Measurements from ENCODE around the gene SMYD3.
"Not testable (repeated sequence)": the region's sequence is repeated elsewhere in the genome, so short reads cannot be mapped to it uniquely, and the experiment has no call there.

SMYD3 gene

DNA sequence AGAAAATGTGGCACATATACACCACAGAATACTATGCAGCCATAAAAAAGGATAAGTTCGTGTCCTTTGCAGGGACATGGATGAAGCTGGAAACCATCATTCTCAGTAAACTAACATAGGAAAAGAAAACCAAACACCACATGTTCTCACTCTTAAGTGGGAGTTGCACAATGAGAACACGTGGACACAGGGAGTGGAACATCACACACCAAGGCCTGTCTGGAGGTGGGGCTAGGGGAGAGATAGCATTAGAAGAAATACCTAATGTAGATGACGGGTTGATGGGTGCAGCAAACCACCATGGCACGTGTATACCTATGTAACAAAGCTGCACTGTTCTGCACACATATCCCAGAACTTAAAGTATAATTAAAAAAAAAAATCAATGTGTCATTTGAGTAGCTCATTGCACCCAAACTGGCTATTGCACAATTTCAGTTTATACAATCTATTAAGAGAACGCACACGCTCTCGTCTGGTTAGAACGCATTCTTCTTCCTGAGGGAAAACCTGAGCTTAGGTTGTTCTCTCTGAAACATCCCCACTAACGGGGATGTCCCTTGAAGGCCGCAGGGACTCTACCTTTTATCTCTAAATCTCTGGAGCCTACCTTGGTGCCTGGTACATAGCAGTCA lies 535.9 kb downstream of the SMYD3 start:
- not testable (repeated sequence) for DNase-seq

DNA sequence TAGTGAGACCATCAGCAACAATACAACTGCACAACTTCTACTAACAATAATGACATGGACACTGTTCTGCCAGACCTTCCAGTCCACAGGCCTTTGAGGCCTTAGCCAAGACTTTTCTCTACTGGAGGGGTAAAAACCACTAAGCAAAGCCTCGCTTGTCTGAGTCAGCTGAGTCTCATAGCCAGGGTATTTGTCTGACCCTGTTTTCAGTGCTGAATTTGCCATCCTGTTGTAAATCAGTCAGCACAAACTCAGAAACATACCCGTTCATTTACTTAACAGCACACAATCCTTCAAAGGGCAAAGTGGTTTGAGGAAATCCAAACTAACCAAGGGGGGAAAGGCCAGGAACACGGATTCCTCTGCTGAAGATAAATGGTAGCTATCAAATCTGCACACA lies 537.8 kb downstream of the SMYD3 start:
- DNase-seq: no peak

DNA sequence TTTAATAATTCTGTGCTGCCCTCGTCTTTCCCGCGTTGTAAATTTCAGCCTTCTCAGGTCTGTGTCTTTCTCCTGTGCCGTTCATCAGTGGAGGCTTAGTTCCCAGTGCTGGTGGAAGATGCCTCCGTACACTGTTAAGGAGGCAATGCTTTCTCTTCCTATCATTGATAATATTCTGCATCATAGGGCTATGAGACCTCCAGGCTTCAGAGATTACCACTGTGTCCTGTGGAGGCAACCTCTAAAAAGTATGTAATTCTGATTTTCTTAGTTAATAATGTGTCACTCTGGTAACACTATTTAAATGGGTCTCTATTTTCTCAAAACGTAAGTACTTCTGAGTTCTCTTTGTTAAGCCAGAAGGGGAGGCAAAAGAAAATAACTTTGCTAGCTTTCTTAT lies 538.3 kb downstream of the SMYD3 start:
- no peak for DNase-seq

DNA sequence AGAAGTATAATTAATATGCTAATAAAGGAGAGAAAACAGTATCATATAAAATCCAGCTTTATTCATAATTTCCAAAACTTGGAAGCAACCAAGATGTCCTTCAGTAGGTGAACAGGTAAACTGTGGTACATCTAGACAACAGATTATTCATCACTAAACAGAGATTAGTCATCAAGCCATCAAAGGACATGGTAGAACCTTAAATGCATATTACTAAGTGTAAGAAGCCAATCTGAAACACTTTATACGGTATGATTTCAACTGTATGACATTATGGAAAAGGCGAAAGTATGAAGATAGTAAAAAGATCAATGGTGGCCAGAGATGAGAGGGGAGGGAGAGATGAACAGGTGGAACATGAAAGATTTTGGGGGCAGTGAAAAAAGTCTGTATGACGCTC lies 541.7 kb downstream of the SMYD3 start:
- no peak for DNase-seq

DNA sequence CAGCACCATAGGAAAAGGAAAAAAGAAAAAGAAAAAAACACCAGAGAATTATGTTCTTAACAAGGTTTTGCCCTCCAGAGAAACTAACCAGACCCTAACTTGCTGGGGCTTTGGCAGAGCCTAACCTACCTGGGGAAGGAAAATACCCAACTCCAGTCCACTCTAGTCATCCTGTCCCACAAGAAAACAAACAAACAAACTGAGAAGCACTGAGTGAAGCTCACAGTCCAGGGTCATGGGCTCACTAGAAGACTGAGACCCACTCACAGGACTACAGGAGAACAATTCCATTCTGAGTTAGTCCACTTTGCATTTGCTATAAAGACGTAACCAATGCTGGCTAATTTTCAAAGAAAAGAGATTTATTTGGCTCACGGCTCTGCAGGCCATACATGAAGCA lies 543.4 kb downstream of the SMYD3 start:
- DNase-seq: no peak

DNA sequence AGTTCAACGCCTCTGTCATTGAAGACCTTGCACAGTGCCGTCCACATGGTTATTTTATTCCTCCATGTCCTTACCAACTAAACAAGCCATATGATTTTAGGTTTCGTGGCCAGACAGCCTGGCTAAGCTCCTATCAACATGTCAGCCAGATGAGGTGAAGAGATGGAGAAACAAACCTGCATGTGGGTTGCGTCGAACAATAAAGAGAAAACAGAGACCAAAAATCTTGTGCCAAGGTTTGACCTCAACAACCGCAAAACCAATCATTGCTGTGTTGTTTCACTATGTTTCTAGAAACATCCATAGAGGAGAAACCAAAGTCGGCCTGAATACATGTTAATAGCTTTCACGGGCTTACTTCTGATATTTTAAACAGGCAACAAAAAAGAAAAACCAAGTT lies 544.6 kb downstream of the SMYD3 start:
- DNase-seq: no peak

DNA sequence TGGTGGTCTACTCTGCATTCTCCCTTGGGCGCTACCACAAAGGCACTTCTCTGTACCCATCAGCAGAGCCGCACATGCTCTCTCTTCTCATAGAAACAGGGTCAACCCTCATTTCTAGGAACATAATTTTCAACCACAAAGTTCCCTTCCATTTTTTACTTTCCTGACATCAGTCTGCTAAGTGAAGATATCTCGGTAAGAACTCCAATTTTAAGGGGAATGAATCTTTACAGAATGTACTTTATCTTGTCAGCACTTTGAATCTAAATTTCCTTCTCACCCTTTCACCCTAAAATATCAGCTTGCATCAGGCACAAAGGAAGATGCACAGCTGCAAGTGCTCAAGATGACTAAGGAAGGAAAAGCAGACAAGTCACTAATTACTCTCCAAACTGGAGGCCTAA lies 545.9 kb downstream of the SMYD3 start:
- DNase-seq: no peak

DNA sequence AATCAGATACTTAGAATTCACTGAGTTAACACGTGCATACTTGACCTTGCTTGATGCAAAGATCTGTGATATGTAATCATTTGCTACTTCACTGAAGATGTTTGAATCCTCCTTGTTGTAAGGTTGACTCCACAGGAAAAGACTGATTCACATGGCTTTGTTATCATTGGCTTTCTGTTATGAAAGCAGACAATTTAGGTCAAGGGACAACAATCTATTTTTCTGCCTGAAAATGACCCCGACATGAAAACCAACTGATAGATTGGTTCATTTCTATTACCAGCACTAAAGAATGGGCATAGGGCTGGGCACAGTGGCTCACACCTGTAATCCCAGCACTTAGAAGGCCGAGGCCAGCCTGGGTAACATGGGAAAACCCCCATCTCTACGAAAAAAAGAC lies 546.9 kb downstream of the SMYD3 start:
- no peak for DNase-seq

DNA sequence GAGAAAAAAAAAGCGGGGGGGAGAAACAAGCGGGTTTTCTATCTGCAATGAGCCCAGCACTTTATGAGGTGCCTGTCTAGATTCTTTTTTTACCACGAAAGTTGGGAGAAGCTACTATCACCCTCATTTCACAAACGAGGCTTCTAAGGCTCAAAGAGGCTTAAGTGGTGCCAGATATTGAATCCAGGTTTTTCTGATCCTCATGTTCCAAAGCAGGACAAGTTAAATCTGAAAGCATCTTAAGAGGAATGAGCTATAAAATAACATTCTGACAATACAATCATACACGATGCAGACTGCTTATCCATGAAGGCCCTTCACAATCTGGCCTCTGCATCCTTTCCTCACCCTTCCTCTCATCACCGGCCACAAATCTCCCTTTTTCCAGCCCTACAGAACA lies 549.1 kb downstream of the SMYD3 start:
- no peak for DNase-seq

DNA sequence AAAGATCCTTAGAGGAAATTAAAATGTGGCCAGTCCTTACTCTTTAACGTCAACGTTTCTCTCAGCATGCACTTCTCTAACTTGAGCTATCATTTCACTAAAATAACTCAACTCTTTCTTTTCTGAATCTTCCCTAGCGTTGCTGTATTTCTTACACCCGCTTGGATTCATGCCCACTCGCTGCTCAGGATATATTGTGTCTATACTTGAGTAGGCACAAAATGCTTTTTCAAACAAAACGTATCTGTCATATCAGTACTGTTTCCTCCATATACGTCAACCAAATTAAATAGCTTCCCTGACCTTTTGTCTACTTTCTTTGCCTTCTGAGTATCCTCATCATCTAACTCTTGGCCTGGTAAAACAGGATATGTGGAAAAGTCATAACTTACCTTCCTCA lies 549.7 kb downstream of the SMYD3 start:
- DNase-seq: no peak

DNA sequence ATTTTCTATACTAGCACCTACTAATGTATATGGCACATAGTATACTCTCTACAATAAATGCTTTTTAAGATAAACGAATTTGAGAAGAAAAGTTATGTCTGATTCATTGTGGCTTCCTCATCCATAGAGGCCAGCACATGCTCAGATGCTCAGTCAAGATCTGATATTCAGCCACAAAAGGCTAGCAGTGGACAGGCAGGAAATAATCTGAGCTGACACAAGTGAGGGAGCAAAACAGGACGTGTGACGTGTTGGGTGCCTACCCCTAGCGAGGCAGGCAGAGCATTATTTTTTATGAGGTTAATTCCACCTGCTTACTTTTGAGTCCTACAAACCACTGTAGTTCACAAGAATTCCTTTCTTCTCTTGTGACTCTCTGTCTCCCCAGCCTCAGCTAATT lies 550.9 kb downstream of the SMYD3 start:
- DNase-seq: no peak

DNA sequence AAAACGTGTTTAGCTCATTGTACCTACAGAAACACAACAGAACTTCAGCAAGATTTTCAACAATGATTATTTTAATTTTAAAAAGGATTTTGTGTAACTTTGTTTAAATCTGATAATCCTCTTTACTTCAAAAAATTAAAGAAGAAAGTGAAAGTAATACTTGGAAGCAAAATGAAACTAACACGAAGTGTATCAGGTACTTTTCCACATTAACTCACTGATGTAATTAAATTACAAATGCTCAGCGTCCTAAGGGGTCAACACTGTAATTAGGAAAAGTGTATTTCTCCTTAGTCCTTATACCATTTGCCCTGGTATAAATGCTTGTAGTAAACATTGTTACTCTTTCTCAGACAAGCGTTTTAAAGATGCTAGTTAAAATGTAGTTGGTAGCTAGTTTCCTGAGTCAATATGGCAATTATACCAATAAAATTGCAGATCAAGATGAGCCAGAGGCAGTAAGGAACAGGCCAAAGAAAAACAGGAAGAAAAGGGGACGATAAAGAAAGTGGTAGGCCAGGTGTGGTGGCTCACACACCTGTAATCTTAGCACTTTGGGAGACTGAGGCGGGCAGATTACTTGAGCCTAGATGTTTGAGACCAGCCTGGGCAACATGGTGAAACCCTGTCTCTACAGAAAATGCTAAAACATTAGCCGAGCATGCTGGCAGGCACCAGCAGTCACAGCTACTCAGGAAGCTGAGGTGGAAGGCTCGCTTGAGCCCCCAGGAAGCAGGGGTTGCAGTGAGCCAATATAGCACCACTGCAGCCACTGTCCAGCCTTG lies 553.0 kb downstream of the SMYD3 start:
- no peak for DNase-seq

DNA sequence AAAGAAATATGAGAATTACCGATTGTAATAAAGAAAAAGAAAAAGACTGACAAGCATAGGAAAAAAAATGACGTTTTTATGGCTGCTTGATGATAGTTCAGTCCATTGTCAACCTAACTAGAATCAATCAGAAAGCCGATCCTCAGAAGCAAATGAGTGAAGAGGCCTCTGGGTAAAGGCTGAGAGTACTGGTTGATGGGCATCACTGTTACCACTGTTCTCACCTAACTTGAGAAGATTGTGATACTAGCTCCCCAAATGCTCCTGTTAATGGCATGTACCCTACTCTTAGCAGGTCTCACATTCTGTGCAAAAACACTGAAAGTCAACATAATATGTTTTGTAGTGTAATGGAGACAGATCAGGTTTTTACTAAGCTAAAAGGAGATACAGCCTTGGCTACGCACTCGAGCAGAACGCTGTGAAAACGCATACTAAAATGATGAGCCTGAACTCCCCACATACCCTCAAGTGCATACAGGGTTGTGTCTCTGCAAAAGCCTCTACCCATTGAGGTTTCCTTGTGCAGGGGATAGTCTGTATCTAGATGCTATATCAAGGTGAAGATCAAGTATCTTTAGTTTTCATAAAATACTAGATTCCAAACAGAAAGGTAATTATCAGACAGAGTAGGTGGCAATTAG lies 554.6 kb downstream of the SMYD3 start:
- no peak for DNase-seq

DNA sequence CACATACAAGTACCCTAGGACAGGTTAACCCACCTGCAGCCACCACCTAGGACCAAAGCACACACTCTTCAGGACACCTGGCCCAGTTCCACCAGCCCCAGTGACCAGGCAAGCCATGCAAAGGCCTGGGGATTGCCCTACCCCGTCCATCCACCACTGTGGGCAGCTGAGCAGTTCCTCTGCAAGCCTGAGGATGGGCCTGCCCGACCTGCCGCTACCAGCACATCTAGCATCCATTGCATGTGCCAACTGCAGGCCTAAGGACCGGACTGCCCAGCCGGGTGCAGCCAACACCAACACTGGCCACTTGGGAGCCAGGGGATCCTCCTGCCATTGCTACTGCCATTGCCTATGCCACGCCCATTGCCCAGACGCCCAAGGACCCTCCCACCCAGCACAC lies 558.3 kb downstream of the SMYD3 start:
- no peak for DNase-seq

DNA sequence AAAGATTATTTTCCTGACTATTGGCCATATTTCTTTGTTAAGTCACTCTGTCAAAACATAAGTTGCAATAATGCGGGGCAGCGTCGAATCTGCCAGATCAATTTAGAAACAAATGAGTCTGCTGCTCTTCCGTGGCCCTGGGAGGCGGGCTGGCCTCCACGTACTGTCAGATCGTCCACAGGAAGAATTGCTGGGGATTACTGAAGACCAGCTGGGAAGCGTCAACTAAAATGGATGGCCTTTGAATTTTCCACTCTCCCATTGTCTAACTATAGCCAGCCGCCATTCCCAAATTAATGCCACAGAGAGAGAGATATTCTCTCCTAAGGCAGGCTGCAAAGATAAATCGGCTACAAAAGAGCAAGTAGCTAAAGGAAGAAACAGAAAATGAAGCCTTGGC lies 560.2 kb downstream of the SMYD3 start:
- DNase-seq: no peak

DNA sequence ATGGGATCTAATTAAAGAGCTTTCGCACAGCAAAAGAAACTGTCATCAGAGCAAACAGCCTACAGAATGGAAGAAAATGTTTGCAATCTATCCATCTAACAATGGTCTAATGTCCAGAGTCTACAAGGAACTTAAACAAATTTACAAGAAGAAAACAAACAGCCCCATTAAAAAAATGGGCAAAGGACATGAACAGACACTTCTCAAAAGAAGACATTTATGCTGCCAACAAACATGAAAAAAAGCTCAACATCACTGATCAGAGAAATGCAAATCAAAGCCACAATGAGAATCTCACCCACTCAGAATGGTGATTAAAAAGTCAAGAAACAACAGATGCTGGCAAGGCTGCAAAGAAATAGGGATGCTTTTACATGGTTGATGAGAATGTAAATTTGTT lies 561.9 kb downstream of the SMYD3 start:
- DNase-seq: not testable (repeated sequence)

DNA sequence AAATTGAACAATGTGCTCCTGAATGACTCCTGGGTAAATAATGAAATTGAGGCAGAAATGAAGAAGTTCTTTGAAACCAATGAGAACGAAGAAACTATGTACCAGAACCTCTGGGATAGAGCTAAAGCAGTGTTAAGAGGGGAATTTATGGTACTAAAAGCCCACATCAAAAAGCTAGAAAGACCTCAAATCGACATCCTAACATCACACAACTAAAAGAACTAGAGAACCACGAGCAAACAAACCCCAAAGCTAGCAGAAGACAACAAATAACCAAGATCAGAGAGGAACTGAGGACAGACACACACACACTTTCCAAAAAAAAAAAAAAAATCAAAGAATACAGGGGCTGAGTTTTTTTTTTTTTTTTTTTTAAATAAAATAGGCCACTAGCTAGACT lies 564.2 kb downstream of the SMYD3 start:
- no peak for DNase-seq

DNA sequence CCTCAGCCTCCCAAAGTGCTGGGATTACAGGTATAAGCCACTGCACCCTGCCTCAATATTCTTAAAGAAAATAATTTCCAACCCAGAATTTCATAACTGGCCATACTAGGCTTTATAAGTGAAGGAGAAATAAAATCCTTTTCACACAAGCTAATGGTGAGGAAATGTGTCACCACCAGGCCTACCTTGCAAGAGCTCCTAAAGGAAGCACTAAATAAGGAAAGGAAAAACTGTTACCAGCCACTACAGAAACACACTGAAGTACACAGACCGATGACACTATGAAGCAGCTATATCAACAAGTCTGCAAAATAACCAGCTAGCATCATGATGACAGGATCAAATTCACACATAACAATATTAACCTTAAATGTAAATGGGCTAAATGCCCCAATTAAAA lies 565.3 kb downstream of the SMYD3 start:
- not testable (repeated sequence) for DNase-seq

DNA sequence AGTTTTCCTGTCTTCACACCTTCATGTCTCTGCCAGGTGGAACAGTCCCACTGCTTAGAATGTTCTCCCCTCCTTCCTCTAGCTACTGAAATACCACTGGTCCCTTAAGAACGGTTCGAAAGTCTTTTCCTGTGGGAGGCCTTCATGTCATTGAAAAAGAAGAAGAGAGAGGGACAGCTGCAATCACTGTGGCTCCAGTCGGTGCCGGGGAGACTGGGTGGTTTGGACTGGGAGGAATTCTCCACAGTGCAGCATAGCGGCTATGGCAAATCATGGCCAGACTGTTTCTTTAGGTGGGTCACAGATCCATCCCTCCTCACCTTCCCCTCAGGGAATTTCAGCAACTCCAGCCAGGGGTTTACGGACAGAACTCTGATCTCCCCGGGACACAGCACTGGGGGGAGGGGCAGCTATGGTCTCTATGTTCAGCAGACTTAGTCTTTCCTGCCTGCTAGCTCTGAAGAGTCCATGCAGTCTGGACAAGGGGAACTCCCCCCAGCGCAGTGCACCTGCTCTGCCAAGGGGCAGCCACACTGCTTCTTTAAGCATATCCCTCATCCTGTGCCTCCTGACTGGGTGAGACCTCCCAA lies 567.2 kb downstream of the SMYD3 start:
- no peak for DNase-seq

DNA sequence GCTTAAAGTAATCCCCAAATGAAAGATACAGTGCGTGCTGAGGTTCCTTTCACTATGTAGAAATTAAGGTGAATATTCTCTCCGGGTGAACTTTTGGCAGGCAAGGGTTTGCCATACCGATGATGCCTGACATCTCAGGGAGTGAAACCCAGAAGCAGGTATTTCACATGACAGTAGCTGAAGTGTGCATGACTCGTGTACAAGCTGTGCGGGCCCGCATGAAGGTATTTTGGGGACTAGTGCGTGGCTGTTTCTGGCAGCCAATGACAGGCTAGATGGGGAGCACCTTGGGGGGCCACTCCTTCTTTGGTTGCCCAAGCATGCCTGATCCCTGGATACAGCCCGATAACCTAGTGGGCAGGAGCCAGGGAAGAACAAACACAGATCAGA lies 569.0 kb downstream of the SMYD3 start:
- no peak for DNase-seq

DNA sequence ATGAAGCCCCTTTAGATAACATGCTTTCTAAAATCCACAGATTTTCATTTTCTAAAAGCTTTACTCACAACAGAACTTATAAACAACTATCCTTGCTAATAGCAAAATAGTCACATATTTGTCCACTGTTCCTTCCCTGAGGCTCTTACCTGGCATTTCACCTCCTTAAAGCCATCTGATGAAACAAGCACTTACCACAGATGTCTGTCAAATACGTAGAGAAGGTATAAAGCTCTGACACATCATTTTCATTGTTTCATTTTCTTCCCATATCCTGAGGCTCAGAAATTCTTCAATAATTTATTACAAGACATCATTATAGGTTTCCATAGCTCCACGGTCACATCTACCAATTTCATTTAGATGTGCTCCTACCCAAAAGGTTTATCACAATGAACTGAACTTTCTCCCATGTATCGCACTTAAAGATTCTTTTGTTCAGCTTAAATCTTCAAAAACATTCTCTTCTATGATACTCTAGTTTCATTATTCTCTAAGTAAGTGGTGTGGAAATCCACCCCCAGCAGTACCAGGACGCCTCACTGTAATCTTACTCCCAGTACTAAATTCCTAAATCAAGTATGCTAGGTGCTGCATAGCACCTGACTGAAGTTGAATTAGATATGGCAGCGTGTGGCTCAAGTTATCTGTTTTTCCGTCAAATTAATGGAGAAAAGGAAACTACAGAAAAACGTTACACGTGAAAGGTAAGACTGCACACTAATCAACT lies 569.6 kb downstream of the SMYD3 start:
- DNase-seq: no peak

DNA sequence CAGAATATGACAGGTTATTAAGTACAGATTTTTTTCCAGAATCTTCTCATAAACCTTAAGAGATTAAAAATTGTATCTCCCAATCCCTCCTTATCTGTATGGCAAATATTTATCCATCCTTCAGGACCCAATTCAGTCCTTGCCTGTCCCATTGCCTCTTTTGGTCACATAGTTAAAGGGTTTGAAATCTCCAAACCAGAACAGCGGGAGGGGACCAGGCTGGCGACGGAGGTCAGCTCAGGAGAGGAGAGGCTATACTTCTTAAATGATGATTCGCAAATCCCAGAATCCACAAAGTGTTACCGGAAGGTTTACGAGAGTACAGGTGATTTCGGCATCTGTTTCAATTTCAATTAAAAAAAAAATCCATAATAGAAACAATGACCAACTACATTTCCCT lies 572.7 kb downstream of the SMYD3 start:
- no peak for DNase-seq

DNA sequence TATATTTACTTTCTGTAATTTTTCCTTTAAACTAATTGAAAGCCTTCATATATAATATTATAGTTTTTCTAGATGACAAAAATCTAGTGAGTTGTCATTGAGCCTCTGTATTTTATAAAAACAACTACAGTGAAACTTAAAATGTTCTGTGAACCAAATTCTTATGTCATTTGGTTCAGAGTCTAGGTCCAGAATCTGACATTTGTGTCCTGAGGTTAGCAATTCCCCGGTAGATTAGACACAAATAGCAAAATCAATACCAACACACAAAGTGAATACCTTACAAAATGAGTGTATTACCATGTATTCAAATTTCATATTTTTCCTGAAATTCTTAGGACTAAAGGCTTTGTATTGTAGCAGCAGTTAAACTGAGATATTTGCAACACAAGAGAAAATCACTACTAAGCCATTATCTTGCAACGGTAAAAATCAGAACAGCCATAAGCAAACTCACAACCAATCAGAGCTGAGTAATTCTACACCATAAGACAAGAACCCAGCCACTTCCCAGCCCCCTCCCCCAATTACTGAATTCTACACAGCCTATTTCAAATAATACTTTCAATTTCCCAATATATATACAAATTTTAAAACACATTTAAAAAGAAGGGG lies 573.5 kb downstream of the SMYD3 start:
- DNase-seq: no peak

All from DMS53 (cell line).